Vagina (tissue), 2 donors: ENCODE results near the gene THYN1.

Source experiments
- POLR2A ChIP-seq, 2 donors: fragments of 450-650 bp; IDR thresholded peaks; one replicate each; pipeline ENCODE4 v1.6.1; 2017; ENCODE audit warnings: antibody characterized with exemption in 2 of 2, mild to moderate bottlenecking in 2 of 2, moderate library complexity in 2 of 2
- TF ChIP-seq, protein P1 (sequence below), 3 experiments: fragments of 450-650 bp in 2 of 3; fragments of 200-600 bp in 1 of 3; sonication (generic) in 1 of 3; IDR thresholded peaks; one replicate each; pipeline ENCODE4 v1.5.1; 2017 to 2019; ENCODE audit warnings: antibody characterized with exemption in 3 of 3, mild to moderate bottlenecking in 2 of 3, moderate library complexity in 2 of 3

DNA sequence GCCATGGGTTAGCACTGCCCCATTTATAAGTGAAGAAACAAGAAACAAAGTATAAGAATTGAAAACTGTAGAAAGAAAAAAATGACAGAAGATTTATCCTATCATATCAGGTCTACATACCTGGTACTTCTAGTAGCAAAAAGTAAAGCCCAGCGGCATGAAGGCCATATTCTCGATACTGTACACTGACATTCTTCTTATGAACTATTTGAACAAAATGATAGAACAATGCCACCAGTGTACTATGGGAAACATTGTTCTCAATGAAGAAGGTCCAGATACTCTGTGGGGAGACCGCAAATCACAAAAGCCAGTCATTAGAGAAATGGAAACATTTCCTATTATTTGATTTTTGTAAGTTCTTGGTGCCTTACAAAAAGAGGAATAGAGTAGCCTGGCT is 36.3 kb downstream of the THYN1 start:
- TF ChIP-seq, protein P1, sequence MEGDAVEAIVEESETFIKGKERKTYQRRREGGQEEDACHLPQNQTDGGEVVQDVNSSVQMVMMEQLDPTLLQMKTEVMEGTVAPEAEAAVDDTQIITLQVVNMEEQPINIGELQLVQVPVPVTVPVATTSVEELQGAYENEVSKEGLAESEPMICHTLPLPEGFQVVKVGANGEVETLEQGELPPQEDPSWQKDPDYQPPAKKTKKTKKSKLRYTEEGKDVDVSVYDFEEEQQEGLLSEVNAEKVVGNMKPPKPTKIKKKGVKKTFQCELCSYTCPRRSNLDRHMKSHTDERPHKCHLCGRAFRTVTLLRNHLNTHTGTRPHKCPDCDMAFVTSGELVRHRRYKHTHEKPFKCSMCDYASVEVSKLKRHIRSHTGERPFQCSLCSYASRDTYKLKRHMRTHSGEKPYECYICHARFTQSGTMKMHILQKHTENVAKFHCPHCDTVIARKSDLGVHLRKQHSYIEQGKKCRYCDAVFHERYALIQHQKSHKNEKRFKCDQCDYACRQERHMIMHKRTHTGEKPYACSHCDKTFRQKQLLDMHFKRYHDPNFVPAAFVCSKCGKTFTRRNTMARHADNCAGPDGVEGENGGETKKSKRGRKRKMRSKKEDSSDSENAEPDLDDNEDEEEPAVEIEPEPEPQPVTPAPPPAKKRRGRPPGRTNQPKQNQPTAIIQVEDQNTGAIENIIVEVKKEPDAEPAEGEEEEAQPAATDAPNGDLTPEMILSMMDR (IDR thresholded peaks at IDR 0.05): no peak
- TF ChIP-seq POLR2A (IDR thresholded peaks at IDR 0.05): no peak
